Measurements from ENCODE around the gene MRPL41. TPM values are rescaled to one million over a fixed set of nuclear protein-coding genes. Genes with fewer than 3 reads are reported as not detected.
"Not testable (repeated sequence)": the region's sequence is repeated elsewhere in the genome, so short reads cannot be mapped to it uniquely, and the experiment has no call there.

Gene MRPL41
- total RNA-seq, 4 donors from 2014 or later = 46.5 to 65.1 (median 55.8) TPM

DNA sequence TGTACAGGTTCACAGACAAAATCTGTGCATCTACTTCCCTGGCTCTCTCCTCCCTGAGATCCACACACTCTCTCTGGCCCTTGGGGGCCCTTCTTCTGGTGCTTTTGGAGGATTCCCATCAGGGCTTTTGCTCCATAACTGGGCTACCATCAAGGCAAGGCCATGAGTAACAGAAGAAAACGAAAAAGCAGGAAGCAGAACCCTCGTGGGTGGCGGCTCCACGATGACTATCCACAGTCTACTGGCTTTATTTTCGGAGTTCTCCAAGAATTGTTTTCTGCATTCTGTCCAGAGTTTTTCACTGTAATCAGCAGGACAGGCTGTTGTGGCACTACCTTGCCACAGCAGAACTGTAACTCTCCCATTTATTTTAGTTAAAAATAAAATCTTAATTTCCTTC is 21.3 kb upstream of the MRPL41 start:
- whole genome bisulfite sequencing, 2 donors (ENCODE audit: low coverage in 1 of 2) = 71 to 78% methylated on average over 4 to 5 of the region's 5 CpGs
- no peak overlapping the region for H3K4me3 ChIP-seq
- ATAC-seq = no peak
- H3K27ac ChIP-seq = no peak overlapping the region
- TF ChIP-seq EP300 (IDR thresholded peaks at IDR 0.05) (no peak), POLR2AphosphoS5 (IDR thresholded peaks at IDR 0.05) (no peak), POLR2A (IDR thresholded peaks at IDR 0.05) (no peak)
- TF ChIP-seq, protein P1, sequence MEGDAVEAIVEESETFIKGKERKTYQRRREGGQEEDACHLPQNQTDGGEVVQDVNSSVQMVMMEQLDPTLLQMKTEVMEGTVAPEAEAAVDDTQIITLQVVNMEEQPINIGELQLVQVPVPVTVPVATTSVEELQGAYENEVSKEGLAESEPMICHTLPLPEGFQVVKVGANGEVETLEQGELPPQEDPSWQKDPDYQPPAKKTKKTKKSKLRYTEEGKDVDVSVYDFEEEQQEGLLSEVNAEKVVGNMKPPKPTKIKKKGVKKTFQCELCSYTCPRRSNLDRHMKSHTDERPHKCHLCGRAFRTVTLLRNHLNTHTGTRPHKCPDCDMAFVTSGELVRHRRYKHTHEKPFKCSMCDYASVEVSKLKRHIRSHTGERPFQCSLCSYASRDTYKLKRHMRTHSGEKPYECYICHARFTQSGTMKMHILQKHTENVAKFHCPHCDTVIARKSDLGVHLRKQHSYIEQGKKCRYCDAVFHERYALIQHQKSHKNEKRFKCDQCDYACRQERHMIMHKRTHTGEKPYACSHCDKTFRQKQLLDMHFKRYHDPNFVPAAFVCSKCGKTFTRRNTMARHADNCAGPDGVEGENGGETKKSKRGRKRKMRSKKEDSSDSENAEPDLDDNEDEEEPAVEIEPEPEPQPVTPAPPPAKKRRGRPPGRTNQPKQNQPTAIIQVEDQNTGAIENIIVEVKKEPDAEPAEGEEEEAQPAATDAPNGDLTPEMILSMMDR (IDR thresholded peaks at IDR 0.05) = no peak
- H3K36me3 ChIP-seq = no peaks in the 10 kb centered on the region
- H3K27me3 ChIP-seq = no peaks in the 10 kb centered on the region
- no peaks in the 10 kb centered on the region for H3K9me3 ChIP-seq
- peaks cover 0 to 19% (median 7%) of the 10 kb centered on the region in 3 donors for H3K4me1 ChIP-seq

DNA sequence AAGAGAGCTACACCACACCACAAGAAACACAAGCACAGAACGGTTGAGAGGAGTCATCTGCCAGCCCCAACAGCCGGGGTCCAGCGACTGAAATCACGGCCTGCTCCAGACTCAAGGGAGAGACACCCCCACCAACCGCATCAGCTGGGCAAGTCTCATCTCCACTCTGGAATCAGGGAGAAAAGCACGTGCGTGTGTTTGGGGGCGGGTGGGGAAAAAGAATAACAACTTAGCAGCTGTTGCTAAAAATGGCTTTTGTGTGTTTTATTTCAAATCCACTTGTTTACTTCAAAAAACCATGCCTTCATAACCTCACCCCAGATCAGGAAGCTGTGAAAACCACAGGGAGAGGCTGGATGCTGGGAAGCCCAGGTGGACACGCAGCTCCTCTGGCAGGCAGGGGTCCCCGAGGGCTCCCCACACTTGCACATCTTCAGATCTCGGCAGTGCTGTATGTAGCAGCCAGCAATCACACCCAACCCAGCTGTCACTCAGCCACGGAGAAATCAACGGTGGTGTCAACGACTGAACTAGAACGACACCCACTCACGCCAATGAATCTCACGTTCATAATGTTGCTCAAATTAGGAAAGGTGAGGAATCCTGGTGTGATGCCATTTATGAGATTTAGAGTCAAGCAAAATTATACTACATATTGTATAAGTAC is 20.4 kb upstream of the MRPL41 start:
- no peak for ATAC-seq
- 41 to 54% methylated on average over 6 to 15 of the region's 17 CpGs for WGBS, 2 donors (ENCODE audit: low coverage in 1 of 2)
- TF ChIP-seq POLR2A (IDR thresholded peaks at IDR 0.05) = no peak
- TF ChIP-seq, protein P1 (IDR thresholded peaks at IDR 0.05) = no peak
- no peak for TF ChIP-seq POLR2AphosphoS5 (IDR thresholded peaks at IDR 0.05)

DNA sequence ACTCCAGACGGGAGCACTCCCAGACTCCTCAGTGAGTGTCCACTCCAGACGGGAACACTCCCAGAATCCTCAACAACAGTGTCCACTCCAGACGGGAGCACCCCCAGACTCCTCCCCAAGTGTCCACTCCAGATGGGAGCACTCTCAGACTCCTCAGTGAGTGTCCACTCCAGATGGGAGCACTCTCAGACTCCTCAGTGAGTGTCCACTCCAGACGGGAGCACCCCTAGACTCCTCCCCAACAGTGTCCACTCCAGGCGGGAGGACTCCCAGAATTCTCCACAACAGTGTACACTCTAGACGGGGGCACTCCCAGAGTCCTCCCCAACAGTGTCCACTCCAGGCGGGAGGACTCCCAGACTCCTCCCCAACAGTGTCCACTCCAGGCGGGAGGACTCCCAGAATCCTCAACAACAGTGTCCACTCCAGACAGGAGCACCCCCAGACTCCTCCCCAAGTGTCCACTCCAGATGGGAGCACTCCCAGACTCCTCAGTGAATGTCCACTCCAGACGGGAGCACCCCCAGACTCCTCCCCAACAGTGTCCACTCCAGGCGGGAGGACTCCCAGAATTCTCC is 18.7 kb upstream of the MRPL41 start:
- peaks cover 0 to 17% of the 10 kb centered on the region in 2 donors for H3K36me3 ChIP-seq
- 100% methylated on average over 1 of the region's 10 CpGs; no CpG with 5 or more reads in 1 of the 2 donors for WGBS, 2 donors (ENCODE audit: low coverage in 1 of 2)
- ATAC-seq, H3K4me3 ChIP-seq, H3K27me3 ChIP-seq, H3K27ac ChIP-seq, H3K9me3 ChIP-seq: not testable (repeated sequence)
- peaks cover 0 to 23% (median 7%) of the 10 kb centered on the region in 3 donors for H3K4me1 ChIP-seq

More for the DNA sequence above, 20.4 kb upstream of the MRPL41 start:
- no peak overlapping the region for H3K27ac ChIP-seq
- peaks cover 0 to 23% (median 7%) of the 10 kb centered on the region in 3 donors for H3K4me1 ChIP-seq
- no peaks in the 10 kb centered on the region for H3K27me3 ChIP-seq
- H3K4me3 ChIP-seq = no peak overlapping the region
- peaks cover 0 to 2% of the 10 kb centered on the region in 2 donors for H3K36me3 ChIP-seq
- H3K9me3 ChIP-seq = no peaks in the 10 kb centered on the region

DNA sequence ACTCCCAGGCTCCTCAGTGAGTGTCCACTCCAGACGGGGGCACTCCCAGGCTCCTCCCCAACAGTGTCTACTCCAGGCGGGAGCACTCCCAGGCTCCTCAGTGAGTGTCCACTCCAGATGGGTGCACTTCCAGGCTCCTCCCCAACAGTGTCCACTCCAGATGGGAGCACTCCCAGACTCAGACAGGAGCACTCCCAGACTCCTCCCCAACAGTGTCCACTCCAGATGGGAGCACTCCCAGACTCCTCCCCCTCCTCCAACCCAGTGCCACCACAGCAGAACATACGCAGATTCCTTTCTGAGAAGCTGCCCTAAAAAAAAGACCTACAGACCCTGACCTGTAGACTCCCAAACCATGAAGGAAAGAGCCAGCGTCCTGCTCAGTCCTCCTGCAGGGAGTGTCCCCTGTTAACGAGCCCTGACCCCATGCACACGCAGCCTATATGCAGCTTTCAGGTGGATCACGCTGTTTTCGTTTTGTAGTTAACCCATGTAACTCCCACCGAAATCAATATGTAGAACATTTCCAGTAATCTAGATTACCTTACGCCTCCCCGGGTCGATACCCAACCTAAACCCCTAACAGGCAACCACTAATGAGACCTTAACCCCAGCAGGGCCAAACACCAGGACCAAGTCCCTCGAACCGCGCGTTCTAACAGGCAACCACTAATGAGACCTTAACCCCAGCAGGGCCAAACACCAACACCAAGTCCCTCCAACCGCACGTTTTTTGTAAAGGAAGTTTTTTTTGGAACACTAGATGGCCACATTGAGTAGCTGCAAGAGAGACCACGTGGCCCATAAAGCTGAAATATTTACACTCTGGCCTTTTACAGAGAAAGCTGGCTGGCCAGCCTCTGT is 17.2 kb upstream of the MRPL41 start:
- no peak overlapping the region for H3K4me3 ChIP-seq
- no peaks in the 10 kb centered on the region for H3K9me3 ChIP-seq
- no peak overlapping the region for H3K27ac ChIP-seq
- H3K27me3 ChIP-seq = no peaks in the 10 kb centered on the region
- TF ChIP-seq POLR2A (IDR thresholded peaks at IDR 0.05) (no peak), EP300 (IDR thresholded peaks at IDR 0.05) (no peak)
- TF ChIP-seq, protein P1 (IDR thresholded peaks at IDR 0.05) = peak in 3 of 4 experiments; percentile 65 to 75 (median 68)
- ATAC-seq = peak; percentile 74
- WGBS, 2 donors (ENCODE audit: low coverage in 1 of 2) = 51 to 73% methylated on average over 6 to 16 of the region's 19 CpGs
- peaks cover 0 to 32% of the 10 kb centered on the region in 2 donors for H3K36me3 ChIP-seq
- H3K4me1 ChIP-seq = peaks cover 0 to 23% (median 7%) of the 10 kb centered on the region in 3 donors

DNA sequence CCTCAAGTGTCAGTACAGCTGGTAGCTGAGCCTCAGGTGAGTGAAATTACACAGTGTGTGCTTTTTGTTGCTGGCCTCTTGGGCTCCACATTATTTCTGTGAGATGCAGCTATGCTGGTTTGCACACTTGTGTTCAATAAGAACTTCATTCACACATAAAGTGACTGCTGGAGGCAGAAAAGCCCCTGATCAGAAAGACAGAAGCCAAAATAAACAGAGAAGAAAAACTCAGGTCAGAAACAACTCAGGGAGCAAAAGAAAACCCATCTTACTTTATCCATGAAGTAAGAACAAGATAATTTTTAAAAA is 16.6 kb upstream of the MRPL41 start:
- Histone ChIP-seq H3K9me3 (no peaks in the 10 kb centered on the region), H3K4me3 (no peak overlapping the region), H3K36me3 (peaks cover 0 to 38% of the 10 kb centered on the region in 2 donors), H3K27ac (peak overlapping the region in 1 of 4 donors; percentile 21), H3K27me3 (no peaks in the 10 kb centered on the region), H3K4me1 (peaks cover 0 to 23% (median 7%) of the 10 kb centered on the region in 3 donors)
- no peak for ATAC-seq
- TF ChIP-seq POLR2AphosphoS5 (IDR thresholded peaks at IDR 0.05) = no peak
- no peak for TF ChIP-seq EP300 (IDR thresholded peaks at IDR 0.05)
- TF ChIP-seq POLR2A (IDR thresholded peaks at IDR 0.05) = no peak
- TF ChIP-seq, protein P1 (IDR thresholded peaks at IDR 0.05) = no peak

DNA sequence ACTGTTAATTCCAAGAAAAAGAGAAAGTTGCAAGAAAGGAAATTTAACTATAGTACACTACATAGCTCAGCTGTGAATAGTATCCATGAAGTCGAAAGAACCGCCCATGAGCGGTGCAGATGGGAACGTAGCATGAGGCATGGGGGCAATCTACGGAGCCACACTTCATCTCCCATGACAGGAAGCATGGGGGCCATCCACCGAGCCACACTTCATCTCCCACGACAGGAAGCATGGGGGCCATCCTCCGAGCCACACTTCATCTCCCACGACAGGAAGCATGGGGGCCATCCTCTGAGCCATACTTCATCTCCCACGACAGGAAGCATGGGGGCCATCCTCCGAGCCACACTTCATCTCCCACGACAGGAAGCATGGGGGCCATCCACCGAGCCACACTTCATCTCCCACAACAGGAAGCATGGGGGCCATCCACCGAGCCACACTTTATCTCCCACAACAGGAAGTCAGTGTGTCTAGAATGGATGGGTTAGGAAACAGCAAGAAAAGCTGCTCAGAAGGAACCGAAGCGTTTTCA is 15.0 kb upstream of the MRPL41 start:
- H3K4me1 ChIP-seq = peaks cover 0 to 17% (median 7%) of the 10 kb centered on the region in 3 donors
- not testable (repeated sequence) for H3K27me3 ChIP-seq, H3K4me3 ChIP-seq, H3K9me3 ChIP-seq, ATAC-seq, H3K27ac ChIP-seq
- peaks cover 0 to 54% of the 10 kb centered on the region in 2 donors for H3K36me3 ChIP-seq
- WGBS, 2 donors (ENCODE audit: low coverage in 1 of 2) = 67 to 80% methylated on average over 12 to 14 of the region's 16 CpGs

All from gastroesophageal sphincter (tissue), 4 donors.